ACC112 (cell line): ENCODE data around the gene PLSCR2.
A peak's percentile ranks its signal among the peaks of the same experiment; 100 is the strongest.
"Not testable (repeated sequence)": the region's sequence is repeated elsewhere in the genome, so short reads cannot be mapped to it uniquely, and the experiment has no call there.

ENCODE experiments used
- H2AFZ ChIP-seq: fragments of 200-600 bp; sonication (generic); one replicate; pipeline ENCODE4 v1.6.0; 2017; ENCODE audit warnings: antibody characterized with exemption, low read length; ENCODE audit not compliant: unreplicated experiment
- H3K27ac ChIP-seq: fragments of 200-600 bp; sonication (generic); 2 replicates; pipeline ENCODE4 v1.5.1; 2014; ENCODE audit warnings: low read depth, mild to moderate bottlenecking, antibody characterized with exemption, low read length, moderate library complexity
- H3K27me3 ChIP-seq: fragments of 200-600 bp; sonication (generic); 2 replicates; pipeline ENCODE4 v1.6.1; 2014; ENCODE audit warnings: mild to moderate bottlenecking, antibody characterized with exemption, low read length, moderate library complexity, mixed read lengths; ENCODE audit not compliant: insufficient read depth
- H3K36me3 ChIP-seq: fragments of 200-600 bp; sonication (generic); 2 replicates; pipeline ENCODE4 v1.6.1; 2016; ENCODE audit warnings: mild to moderate bottlenecking, antibody characterized with exemption, low read length, moderate library complexity, mixed read lengths; ENCODE audit not compliant: insufficient read depth
- H3K4me1 ChIP-seq: fragments of 200-600 bp; sonication (generic); one replicate; pipeline ENCODE4 v1.6.1; 2016; ENCODE audit warnings: low read length, mixed read lengths; ENCODE audit not compliant: insufficient read depth, unreplicated experiment, control insufficient read depth
- H3K4me3 ChIP-seq: fragments of 200-600 bp; sonication (generic); 2 replicates; pipeline ENCODE4 v1.5.1; 2014; ENCODE audit warnings: mild to moderate bottlenecking, low read depth, low read length
- H3K79me2 ChIP-seq: fragments of 200-600 bp; sonication (generic); one replicate; pipeline ENCODE4 v1.6.0; 2016; ENCODE audit warnings: low read length; ENCODE audit not compliant: control insufficient read depth, unreplicated experiment, insufficient read depth

PLSCR2 gene

GRCh38 chr3:146502887-146503460 is 33.6 kb upstream of the PLSCR2 start:
- Histone ChIP-seq H3K36me3 (no peaks in the 10 kb centered on the region), H3K79me2 (no peaks in the 10 kb centered on the region), H2AFZ (no peak overlapping the region), H3K4me3 (peak overlapping the region; percentile 21; the same call in 1 of the 2 replicates), H3K27ac (peak overlapping the region; percentile 94), H3K27me3 (no peaks in the 10 kb centered on the region), H3K4me1 (peaks cover 53% of the 10 kb centered on the region)

DNA sequence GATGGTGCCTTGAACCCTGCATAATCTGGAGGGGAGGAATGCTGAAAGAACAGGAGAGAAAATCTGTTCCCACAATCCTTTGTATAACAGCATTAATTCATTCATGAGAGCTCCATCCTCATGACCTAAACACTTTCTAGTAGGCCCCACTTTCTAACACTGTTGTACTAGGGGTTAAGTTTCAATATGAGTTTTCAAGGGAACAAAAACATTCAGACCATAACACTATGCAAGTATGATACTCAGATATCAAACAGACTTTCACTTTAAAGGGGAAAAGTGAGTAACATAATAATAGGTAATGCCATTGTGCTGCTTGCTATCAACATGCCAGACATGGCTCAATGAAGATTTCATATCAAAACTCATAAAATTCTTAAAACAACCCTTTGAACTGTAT is 32.4 kb upstream of the PLSCR2 start:
- H3K27me3 ChIP-seq: no peaks in the 10 kb centered on the region
- no peaks in the 10 kb centered on the region for H3K79me2 ChIP-seq
- H3K27ac ChIP-seq: peak overlapping the region; percentile 94; the same call in 1 of the 2 replicates
- H3K4me1 ChIP-seq: peaks cover 40% of the 10 kb centered on the region
- no peaks in the 10 kb centered on the region for H3K36me3 ChIP-seq
- no peak overlapping the region for H3K4me3 ChIP-seq
- no peak overlapping the region for H2AFZ ChIP-seq

DNA sequence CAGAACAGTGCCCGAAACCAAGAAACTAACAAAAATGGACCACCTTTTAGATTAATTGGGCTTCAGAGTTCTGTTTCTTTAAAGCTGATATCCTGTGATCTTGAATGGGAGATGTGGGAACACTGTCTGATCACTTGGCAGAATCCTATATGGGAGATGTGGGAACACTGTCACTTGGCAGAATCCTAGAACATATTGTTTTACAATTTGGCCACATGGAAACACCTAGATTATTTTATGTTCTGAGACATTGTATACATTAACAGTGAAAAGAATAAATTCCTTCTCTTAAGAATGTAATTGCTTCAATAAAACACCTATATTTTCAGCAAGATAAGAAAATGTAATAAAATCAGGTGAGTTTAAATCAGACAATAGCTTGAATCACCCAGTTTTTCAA is 30.3 kb upstream of the PLSCR2 start:
- Histone ChIP-seq H3K36me3 (no peaks in the 10 kb centered on the region), H3K27me3 (no peaks in the 10 kb centered on the region), H3K79me2 (no peaks in the 10 kb centered on the region), H2AFZ (no peak overlapping the region), H3K4me1 (peaks cover 27% of the 10 kb centered on the region), H3K27ac (no peak overlapping the region), H3K4me3 (no peak overlapping the region)

DNA sequence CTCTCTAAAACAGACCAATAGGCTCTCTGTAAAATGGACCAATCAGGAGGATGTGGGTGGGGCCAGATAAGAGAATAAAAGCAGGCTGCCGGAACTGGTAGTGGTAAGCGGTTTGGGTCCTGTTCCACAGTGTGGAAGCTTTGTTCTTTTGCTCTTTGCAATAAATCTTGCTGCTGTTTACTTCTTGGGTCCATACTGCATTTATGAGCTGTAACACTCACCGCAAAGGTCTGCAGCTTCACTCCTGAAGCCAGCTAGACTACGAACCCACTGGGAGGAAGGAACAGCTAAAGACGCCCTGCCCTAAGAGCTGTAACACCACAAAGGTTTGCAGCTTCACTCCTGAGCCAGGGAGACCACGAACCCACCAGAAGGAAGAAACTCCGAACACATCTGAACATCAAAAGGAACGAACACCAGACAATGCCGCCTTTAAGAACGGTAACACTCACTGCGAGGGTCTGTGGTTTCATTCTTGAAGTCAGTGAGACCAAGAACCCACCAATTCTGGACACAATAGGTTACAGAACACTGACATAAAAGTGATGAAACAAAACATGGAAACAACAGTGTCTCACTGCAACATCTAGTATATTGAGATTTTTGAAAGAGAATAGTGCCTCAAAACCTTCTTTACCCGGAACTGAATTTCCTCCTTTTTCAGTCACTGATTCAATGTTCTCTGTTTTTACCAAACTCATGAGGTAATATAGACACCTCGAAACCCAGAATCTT is 28.8 kb upstream of the PLSCR2 start:
- H2AFZ ChIP-seq: no peak overlapping the region
- no peak overlapping the region for H3K4me3 ChIP-seq
- peaks cover 23% of the 10 kb centered on the region for H3K4me1 ChIP-seq
- no peaks in the 10 kb centered on the region for H3K27me3 ChIP-seq
- no peaks in the 10 kb centered on the region for H3K79me2 ChIP-seq
- no peak overlapping the region for H3K27ac ChIP-seq
- H3K36me3 ChIP-seq: no peaks in the 10 kb centered on the region

DNA sequence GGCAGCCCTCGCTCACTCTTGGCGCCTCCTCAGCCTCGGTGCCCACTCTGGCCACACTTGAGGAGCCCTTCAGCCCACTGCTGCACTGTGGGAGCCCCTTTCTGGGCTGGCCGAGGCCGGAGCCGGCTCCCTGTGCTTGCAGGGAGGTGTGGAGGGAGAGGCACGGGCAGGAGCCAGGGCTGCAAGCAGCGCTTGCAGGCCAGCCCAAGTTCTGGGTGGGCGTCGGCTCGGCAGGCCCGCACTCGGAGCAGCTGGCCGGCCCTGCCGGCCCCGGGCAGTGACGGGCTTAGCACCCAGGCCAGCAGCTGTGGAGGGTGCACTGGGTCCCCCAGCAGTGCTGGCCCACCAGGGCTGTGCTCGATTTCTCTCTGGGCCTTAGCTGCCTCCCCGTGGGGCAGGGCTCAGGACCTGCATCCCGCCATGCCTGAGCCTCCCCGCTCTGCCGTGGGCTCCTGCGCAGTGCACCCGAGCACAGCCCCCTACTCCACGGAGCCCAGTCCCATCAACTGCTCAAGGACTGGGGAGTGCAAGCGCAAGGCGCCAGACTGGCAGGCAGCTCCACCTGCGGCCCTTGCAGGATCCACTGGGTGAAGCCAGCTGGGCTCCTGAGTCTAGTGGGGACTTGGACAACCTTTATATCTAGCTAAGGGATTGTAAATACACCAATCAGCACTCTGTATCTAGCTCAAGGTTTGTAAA is 27.9 kb upstream of the PLSCR2 start:
- H3K4me3 ChIP-seq, H3K27ac ChIP-seq, H3K27me3 ChIP-seq, H3K36me3 ChIP-seq, H2AFZ ChIP-seq, H3K79me2 ChIP-seq: not testable (repeated sequence)
- peaks cover 15% of the 10 kb centered on the region for H3K4me1 ChIP-seq

- Histone ChIP-seq H3K4me1 (peaks cover 19% of the 10 kb centered on the region), H2AFZ (no peak overlapping the region), H3K27ac (no peak overlapping the region), H3K27me3 (no peaks in the 10 kb centered on the region), H3K36me3 (no peaks in the 10 kb centered on the region), H3K4me3 (no peak overlapping the region), H3K79me2 (no peaks in the 10 kb centered on the region)
Observed at GRCh38 chr3:146496726-146497125, 27.4 kb upstream of the PLSCR2 start.

- H2AFZ ChIP-seq: no peak overlapping the region
- no peaks in the 10 kb centered on the region for H3K27me3 ChIP-seq
- H3K79me2 ChIP-seq: no peaks in the 10 kb centered on the region
- peaks cover 23% of the 10 kb centered on the region for H3K4me1 ChIP-seq
- H3K36me3 ChIP-seq: no peaks in the 10 kb centered on the region
- H3K27ac ChIP-seq: no peak overlapping the region
- no peak overlapping the region for H3K4me3 ChIP-seq
Observed at GRCh38 chr3:146496251-146496650, 26.9 kb upstream of the PLSCR2 start.

GRCh38 chr3:146493761-146494160 is 24.4 kb upstream of the PLSCR2 start:
- no peak overlapping the region for H3K4me3 ChIP-seq
- peak overlapping the region; percentile 61 for H3K27ac ChIP-seq
- H2AFZ ChIP-seq: no peak overlapping the region
- H3K36me3 ChIP-seq: no peaks in the 10 kb centered on the region
- H3K27me3 ChIP-seq: no peaks in the 10 kb centered on the region
- H3K4me1 ChIP-seq: peaks cover 23% of the 10 kb centered on the region
- H3K79me2 ChIP-seq: no peaks in the 10 kb centered on the region

GRCh38 chr3:146493221-146493620 is 23.9 kb upstream of the PLSCR2 start:
- H3K27ac ChIP-seq: peak overlapping the region; percentile 61
- H3K27me3 ChIP-seq: no peaks in the 10 kb centered on the region
- peaks cover 23% of the 10 kb centered on the region for H3K4me1 ChIP-seq
- H3K79me2 ChIP-seq: no peaks in the 10 kb centered on the region
- H2AFZ ChIP-seq: no peak overlapping the region
- no peaks in the 10 kb centered on the region for H3K36me3 ChIP-seq
- H3K4me3 ChIP-seq: no peak overlapping the region

- Histone ChIP-seq H3K4me3 (no peak overlapping the region), H2AFZ (no peak overlapping the region), H3K79me2 (no peaks in the 10 kb centered on the region), H3K27me3 (no peaks in the 10 kb centered on the region), H3K4me1 (peaks cover 20% of the 10 kb centered on the region), H3K36me3 (no peaks in the 10 kb centered on the region), H3K27ac (peak overlapping the region; percentile 41)
Observed at GRCh38 chr3:146491303-146491702, 21.9 kb upstream of the PLSCR2 start.

DNA sequence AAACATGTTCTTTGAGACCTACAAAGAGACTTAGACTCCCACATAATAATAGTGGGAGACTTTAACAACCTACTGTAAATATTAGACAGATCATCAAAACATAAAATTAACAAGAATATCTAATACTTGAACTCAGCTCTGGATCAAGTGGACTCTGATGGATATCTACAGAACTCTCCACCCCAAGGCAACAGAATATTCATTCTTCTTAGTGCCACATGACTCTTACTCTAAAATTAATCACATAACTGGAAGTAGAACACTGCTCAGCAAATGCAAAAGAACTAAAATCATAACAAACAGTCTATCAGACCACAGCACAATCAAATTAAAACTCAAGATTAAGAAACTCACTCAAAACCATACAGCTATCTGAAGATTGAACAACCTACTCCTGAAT is 15.9 kb upstream of the PLSCR2 start:
- Histone ChIP-seq H3K79me2 (no peaks in the 10 kb centered on the region), H3K36me3 (no peaks in the 10 kb centered on the region), H2AFZ (no peak overlapping the region), H3K27ac (no peak overlapping the region), H3K4me3 (no peak overlapping the region), H3K27me3 (no peaks in the 10 kb centered on the region), H3K4me1 (no peaks in the 10 kb centered on the region)
